Activated CD4-positive, alpha-beta T cell treated with anti-CD3 and anti-CD28 coated beads, Interleukin-2, amount 50 U/mL, for 24 hours (primary cell): ENCODE measurements around the gene VTA1.
"Not testable (repeated sequence)": the region's sequence is repeated elsewhere in the genome, so short reads cannot be mapped to it uniquely, and the experiment has no call there.

ENCODE experiments used
- DNase-seq, 2 donors: peaks; one replicate each; pipeline ENCODE4 v3.0.0-alpha.2; 2020; ENCODE audit warnings: low read depth in 1 of 2, low spot score in 1 of 2

The VTA1 gene

DNA sequence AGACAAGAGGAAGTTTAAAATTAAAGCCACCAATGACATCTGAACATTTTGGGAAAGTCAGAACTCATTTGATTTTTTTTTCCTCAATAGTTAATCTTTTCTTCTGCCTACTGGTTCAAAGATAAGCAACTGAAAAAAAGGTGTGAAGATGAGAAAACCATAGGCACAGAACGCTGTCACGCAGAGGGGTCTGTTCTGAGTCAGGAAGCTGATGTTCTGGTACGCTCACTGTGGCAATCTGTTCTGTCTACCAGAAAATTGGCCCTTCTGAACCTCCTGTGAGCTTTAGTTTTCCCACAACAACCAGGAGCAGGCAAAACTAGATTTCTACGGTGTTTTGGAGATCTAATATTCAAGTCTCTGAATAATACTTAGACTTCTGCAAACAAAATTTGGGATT, 78.1 kb downstream of the VTA1 start:
- DNase-seq, result no peak

DNA sequence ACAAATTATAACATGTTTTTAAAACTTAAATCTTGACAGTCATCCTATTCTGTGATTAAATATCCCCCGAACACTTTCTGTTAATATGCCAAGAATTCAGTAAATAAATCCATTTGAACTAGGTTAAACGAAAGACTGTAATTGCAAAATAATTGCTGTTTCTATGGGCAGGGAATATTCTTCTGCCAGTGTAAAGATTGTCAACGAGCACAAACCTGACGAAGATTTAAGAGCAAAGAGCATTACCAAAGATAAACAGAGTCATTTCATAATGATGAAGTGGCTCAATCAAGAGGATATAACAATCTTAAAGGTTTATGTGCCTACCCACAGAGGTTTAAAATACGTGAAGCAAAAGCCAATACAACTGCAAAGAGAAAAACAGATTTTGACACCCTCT, 78.5 kb downstream of the VTA1 start:
- no peak for DNase-seq

DNA sequence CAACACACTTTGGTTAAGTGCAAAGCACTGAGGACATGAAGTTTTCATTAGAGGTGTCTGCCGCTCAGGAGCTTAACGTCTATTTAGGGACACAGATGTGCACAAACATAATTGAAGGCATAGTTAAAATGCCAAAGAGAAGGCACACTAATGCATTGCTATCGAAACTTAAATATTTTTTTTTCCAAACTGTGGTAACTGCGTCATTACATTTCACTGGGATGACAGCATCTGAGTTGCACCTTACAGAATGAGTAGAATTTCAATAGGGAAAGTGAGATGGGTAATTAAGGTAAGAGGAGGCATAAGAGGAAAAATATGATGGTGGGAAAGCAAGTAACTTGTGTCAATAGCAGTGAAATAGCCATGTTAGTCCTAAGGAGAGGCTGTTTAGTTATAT, 79.7 kb downstream of the VTA1 start:
- DNase-seq, result no peak

DNA sequence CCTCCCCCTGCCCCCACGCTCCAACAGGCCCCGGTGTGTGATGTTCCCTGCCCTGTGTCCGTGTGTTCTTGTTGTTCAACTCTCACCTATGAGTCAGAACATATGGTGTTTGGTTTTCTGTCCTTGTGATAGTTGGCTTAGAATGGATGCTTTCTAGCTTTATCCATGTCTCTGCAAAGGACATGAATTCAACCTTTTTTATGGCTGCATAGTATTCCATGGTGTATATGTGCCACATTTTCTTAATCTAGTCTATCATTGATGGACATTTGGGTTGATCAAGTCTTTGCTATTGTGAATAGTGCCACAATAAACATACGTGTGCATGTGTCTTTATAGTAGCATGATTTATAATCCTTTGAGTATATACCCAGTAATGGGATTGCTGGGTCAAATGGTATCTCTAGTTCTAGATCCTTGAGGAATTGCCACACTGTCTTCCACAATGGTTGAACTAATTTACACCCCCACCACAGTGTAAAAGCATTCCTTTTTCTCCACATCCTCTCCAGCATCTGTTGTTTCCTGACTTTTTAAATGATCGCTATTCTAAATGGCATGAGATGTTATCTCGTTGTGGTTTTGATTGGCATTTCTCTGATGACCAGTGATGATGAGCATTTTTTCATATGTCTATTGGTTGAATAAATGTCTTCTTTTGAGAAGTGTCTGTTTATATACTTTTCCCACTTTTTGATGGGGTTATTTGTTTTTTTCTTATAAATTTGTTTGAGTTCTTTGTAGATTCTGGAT, 82.6 kb downstream of the VTA1 start:
- not testable (repeated sequence) for DNase-seq

DNA sequence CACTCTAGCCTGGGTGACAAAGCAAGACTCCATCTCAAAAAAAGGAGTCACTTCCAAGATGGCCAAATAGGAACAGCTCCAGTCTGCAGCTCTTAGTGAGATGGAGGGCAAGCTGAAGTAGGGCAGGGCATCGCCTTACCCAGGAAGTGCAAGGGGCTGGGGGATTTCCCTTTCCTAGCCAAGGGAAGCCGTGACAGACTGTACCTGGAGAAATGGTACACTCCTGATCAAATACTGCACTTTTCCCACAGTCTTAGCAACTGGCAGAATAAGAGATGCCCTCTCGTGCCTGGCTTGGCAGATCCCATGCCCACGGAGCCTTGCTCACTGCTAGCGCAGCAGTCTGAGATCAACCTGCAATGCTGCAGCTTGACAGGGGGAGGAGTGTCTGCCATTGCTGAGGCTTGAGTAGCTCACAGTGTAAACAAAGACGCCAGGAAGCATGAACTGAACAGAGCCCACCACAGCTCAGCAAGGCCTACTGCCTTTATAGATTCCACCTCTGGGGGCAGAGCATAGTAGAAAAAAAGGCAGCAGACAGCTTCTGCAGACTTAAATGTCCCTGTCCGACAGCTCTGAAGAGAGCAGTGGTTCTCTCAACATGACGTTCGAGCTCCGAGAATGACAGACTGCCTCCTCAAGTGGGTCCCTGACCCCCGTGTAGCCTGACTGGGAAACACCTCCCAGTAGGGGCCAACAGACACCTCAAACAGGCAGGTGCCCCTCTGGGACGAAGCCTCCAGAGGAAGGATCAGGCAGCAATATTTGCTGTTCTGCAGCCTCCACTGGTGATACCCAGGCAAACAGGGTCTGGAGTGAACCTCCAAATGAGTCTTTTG, 85.4 kb downstream of the VTA1 start:
- DNase-seq, result not testable (repeated sequence)

DNA sequence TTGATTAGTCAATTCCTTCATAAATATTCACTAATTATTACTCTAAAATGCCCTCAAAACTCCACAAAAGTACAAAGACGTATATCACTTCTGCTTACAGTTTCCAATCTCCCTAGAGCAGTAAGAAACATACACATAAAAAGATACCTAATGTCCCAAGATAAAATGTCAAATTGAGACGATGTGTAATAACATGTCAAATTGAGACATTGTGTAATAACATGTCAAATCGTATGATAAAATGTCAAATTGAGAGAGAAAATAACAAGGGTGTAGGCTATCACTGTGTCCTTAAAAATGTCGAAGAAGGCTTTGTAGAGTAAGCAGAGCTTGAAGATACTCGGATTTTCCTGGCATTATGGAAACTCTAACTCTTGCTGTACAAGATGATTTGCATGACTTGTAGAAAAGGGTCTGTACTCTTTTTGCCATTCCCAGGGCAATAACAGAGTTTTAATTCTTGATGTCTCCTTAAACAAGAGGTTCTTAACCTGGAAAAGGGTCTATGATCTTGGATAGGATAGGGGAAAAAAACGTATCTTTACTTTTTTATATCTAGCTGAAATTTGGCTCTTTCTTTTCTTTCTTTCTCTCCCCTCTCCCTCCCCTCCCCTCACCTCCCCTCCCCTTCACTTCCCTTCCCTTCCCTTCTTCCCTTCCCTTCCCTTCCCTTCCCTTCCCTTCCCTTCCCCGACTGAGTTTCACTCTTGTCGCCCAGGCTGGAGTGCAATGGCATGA, 87.1 kb downstream of the VTA1 start:
- DNase-seq, result no peak

DNA sequence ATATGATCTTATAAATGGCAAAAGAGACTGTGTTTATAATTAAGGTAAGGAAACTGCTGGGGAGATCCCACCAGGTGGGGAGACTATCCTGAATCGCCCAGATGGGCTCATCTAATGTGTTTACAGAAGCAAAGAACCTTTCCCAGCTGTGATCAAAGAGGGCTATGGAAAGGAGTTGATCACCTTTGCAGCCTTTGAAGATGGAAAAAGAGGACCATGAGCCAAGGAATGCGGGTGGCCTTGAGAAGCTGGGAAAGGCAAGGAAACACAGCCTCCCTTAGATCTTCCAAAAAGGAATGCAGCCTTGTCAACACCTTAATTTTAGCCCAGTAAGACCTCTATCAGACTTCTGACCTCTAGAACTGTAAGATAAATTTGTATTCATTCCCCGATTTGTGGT, 88.2 kb downstream of the VTA1 start:
- no peak for DNase-seq

DNA sequence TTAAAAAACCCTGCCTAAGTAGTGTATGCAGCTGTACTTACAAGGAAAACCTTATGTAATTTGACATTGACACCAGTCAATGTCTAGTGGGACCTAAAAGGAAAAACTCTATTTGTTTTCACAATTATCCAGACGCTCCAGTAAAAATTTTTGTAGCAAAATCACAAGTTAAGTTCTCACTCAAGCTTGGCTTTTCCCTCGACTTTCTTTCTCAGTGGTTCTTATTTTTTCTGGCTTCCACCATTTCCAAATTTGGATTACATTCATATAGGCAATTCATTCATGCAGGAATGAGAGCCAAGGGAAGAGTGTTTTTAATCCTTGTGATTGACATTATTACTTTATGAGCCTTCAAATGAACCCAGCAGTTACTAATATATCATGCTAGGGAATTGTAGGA, 88.7 kb downstream of the VTA1 start:
- no peak for DNase-seq

DNA sequence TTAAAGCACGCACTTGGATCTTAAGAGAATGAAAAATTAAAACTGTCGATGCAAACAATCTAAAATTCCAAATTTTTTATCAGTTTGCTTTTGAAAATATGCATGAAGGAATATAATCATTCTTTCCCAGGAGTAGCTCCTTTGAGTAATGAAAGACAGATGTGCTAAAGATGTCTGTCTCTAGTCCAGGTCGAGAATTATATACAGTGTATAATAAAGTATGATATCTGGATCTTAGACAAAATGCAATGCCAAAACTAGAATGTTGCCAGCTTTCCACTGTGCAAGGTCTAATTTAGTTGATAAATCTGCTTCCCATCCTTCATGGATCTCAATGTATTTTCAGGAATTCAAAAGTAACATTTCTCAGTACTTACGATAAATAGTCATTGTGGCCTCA, 89.6 kb downstream of the VTA1 start:
- DNase-seq, result no peak

DNA sequence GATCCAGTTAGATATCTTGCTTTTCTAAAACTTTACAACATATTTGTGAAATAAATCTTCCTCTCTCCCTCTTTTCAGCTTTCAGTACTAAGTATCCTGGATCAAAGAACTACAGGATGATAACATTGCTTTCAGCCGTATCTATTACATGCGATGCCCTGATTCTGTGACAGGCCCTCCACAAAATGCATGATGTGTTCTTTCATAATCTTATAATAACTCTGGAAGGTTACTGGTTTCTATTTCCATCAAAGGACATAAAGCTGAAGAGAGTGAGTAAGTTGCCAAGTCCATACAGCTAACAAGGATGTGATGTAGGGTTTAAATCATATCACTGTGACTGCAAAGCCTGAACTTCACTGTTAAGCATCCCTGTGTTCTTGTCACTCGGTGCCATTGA, 91.8 kb downstream of the VTA1 start:
- no peak for DNase-seq

DNA sequence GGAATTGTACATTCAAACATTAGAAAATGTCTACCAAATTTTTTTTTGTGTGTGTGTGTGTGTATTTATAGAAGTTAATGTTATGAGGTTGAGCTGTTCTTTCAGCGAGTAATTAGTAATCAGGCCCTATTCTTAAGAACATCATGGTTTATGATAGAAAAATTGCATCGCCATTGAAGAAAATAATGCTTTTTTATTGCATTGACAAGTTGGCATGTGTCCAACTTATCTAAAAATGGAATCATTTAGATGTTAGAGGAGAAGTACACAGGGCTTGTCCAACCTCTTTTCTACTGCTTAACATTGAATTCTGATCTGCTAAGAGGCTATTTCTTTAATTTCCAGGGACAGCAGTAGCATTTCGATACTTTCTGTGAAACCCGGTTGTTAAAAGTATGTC, 93.1 kb downstream of the VTA1 start:
- no peak for DNase-seq

DNA sequence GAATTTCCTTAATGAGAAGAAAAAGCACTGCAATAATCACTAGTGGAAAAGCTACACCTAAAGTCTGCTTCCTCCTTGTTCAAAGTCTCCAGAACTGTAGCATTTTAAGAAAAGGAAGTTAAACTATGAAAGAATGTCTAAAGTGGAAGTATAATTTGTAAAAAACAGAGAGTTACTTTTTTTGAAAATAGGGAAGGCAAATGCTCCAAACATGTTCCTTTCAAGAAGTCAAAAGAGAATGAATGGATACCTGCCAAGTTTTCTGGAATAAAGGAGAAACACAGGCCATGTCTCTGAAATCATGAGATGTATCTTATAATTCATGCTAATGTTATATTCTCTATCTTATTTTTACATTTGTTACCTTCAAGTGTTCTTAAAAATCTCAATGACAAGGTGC, 94.0 kb downstream of the VTA1 start:
- DNase-seq, result no peak

DNA sequence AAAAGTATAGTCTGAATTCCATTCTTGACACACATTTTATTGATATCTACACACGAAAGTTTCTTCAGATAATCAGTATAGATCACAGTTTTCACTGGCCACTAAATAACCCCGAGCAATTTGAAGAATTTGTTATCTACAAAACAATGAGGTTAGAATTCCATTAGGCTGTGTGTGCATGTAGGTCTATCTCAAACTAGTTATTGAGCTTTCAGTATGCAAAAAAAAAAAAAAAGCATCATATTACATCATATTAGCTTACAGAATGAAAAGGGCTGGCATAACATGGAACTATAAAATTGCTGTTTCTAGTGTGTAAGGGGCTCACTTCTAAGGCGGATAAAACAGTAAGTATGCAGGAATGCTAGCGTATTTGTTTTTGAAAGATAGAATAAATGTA, 95.2 kb downstream of the VTA1 start:
- no peak for DNase-seq

DNA sequence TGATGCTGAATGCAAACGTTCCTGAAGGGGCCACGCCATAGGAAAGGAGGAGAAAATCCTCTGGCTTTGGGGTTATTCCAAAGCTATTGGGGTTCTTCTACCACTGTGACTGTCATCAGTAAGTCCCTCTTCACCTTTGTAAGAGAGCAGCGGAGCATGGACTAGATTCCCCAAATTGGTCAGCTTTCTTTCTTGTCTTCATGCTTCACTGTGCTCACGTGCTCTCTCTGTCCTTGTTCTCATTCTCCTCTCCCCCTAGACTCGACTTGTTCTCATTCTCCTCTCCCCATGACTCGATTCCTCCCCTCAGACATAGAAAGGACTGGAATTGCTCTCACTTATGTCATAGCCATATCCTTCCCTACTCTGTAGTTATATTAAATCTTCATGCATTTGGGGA, 99.9 kb downstream of the VTA1 start:
- no peak for DNase-seq

DNA sequence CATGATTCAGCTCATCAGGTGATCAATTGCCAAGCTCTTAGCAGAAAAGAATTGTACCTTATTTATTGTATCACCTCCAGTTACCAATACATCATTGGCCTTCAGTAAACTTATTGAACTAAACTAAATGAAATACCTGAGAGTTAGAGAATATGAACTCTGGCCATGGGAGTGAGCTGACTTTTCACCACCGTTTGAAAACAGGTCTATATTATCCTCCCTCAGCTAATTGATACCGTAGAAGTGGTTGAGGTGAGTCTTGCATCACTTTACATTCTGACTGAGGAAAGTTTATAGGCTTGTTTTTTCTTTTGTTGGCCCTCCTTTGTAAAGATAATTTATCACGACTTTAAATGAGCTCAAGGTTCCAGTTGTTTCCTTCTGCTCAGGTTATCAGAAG, 102.2 kb downstream of the VTA1 start:
- no peak for DNase-seq

DNA sequence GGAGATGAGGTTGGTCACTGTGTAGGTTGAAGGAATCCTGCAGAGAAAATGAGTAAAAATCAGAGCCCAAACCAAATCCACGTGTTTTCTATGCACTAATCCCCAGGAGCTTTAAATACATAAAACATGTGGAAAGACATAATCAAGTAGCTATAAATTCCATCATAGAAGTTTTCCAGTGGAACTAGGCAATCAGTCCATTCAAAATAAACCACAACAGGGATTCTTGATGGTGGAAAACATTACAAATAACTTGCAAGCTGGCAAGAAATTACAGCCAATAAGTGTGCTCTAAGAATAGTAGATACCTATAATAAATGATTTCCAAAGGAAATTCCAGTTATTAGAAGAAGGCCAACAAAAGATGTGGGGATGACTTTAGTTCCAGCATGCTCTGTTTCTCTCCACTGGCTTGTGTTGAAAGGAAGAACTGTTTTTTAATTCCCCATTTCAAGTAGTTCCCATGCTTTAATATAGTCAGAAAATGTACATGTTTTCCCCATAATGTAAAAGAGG, 104.9 kb downstream of the VTA1 start:
- DNase-seq, result no peak

DNA sequence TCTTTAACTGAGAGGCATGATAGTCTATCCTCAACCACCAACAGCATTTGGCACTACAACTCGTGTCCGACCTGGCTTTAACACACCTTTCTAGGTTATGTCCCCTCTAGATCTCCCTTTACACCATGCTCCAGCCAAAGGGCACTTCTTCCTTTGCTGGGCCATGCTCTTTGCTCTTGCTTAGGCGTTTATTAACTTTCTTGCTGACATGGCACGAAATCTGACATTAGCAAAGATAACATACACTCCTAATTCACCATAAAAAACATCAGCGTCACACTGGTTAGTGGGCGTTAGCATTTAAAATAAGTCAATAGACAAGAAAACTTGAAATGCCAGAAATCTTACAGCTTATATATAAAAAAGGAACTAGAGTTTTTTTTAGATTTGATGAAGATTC, 107.5 kb downstream of the VTA1 start:
- no peak for DNase-seq

DNA sequence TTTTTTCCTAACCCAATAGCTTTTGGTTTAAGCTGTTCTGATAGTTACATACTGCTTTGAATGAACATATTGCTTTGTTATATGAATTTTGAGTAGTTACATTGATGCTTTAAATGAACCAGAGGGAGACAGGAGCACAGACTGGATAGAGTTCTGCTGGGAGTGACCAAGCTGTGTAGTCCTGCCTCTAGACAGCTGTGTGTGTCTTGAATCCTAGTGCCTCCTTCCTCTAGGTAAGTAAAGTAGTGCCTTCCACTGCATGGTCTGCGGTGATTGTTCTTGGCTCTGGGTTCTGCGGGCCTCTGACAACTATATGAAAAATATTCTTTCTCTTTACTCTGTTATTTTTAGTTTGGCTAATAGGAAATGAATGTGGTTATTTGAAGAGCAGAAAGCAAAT, 108.7 kb downstream of the VTA1 start:
- no peak for DNase-seq

DNA sequence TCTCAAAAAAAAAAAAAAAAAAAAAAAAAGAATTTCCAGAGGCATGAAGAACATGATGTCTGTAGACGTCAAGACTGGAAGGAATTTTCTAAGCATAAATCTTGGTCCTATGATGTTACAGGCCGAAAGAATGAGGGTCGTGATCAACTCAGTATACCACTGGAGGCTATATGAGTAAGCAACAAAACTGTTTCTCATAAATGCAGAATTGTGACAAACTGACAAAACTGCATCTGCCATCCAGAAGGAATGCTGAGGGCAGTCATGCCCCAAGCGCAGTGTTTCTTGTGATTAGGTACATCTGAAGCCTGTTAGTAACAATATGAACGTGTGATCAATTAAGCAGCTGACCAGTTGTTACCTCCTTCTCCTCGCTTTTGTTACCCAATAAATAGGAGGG, 111.2 kb downstream of the VTA1 start:
- no peak for DNase-seq

DNA sequence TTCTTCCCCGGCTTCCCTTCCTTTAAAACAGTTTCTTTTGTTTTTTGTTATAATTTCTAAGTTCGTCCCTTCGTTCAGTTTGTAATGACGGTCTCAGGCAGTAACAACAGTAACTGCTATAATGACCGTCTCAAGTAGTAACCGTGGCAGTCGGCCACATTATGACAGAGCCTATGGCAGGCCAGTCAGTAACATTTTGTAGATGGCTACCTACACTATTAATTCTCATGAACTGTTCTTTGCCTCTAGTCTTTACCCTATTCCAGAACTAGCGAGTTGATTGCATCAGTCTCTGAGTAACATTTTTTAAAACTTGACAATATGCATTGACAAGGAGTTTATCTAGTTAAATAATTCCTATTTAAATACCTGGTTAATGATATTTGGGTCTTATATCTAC, 111.7 kb downstream of the VTA1 start:
- no peak for DNase-seq

DNA sequence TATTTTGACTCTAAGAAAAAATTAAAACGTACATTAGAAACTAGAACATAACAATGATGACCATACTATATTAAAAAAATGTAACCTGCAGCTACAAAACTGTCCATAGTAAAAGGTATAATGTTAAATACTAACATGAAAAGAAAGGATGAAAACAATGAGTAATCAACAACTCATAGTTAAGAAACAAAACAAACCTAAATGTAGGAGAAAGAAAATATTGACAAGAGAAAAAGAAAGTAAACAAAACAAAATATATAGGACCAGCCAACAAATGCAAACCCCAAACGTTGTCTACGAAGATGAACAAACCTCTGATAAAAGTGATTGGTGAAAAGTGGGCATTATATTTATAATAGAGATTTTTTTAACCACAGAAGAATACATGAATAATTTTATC, 113.7 kb downstream of the VTA1 start:
- no peak for DNase-seq

DNA sequence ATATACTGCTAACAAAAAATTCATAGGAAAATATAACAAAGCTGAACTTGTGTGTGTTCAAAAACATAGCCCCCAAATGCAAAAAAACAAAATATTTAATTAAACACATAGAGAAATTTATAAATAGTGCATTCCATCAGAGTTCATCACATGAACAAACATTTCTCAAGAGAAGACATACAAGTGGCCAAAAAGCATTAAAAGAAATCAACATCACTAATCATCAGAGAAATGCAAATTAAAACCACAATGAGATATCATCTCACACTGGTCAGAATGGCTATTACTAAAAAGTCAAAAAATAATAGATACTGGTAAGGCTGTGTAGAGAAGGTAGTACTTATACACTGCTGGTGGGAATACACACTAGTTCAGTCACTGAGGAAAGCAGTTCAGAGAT, 115.2 kb downstream of the VTA1 start:
- DNase-seq, result no peak
